HG03159 (cell line): ENCODE data around the gene SET.
"Not testable (repeated sequence)": the region's sequence is repeated elsewhere in the genome, so short reads cannot be mapped to it uniquely, and the experiment has no call there.

ENCODE experiments used
- ATAC-seq: cut with Tn5 transposase; IDR thresholded peaks from one replicate; pipeline ENCODE4 v1.9.1; 2021; ENCODE audit warnings: mild to moderate bottlenecking, moderate library complexity; ENCODE audit not compliant: unreplicated experiment

The SET gene

GRCh38 chr9:128685636-128686489 is 3.2 kb upstream of the SET start:
- ATAC-seq = no peak

DNA sequence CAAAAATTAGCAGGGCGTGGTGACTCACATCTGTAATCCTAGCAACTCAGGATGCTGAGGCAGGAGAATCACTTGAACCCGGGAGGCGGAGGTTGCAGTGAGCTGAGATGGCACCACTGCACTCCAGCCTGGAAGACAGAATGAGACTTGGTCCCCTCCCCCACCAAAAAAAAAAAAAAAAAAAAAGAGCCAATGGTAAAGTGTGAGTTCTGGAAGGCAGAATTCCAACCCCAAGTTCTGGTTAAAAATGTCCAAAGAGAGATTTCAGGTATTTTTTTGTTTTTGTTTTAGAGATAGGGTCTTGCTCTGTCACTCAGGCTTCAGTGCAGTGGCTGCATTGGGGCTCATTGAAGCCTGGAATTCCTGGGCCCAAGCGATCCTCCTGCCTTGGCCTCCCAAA is 1.6 kb upstream of the SET start:
- ATAC-seq = no peak

DNA sequence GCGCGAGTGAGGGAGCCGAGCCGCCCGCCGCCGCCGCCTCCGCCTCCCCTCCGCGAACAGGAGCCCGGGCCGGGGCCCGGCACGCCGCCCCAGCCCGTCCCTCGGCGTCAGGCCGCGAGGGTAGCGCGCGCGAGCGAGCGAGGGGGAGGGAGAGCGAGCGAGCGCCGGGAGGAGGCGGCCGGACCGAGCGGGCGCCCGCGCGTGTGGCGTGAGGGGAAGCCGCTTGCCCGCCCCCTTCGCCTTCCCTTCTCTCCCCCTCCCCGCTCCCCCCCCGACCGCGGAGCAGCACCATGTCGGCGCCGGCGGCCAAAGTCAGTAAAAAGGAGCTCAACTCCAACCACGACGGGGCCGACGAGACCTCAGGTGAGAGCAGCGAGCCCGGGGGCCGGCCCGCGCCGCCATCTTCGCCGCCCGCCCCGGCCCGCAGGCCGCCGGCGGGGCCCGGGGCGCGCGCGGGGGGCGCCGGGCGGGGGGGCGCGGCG is 312 bp downstream of the SET start:
- peak; percentile 23 for ATAC-seq

DNA sequence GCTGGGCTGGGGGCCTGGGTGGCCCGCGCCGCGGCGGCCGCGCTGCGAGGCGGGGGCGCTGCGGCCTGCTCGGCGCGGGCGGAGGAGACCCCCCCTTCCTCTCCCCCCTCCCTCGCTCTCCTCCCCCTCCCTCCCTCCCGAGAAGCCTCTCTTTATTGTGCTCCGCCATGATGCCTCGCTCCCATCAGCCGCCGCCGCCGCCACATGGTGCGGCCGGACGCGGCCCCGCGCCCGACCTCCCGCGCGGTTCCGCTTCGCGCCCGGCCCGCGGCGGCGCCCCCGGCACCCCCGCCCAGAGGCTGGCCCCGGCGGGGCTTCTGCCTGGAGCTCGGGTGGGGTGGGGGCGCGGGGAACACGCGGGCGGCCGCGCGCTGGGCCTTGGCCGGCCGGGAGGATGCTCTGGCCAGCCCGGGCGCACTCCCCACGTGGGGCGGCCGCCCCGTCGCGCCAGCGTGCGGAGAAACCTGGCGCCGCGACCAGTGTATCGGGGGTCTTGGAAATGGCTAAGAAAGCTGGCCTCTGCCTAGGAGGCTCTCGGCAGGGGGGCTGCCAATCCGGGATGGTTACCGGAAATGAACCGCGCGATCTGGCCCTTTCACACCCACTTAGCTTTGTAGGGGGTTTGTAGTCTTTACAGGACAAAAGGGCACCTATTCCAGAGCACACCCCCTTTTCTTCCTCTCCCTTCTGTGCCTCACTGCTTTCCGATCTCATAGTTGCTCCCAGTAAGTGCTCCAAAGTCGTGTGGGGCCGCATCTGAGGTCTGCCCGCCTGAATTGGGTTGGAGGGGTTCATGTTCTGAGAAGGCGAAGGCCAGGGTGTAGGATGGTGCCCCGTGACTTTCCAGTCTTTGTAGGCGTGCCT is 1.0 kb downstream of the SET start:
- ATAC-seq = no peak

GRCh38 chr9:128690684-128691034 is 1.6 kb downstream of the SET start:
- ATAC-seq = no peak

DNA sequence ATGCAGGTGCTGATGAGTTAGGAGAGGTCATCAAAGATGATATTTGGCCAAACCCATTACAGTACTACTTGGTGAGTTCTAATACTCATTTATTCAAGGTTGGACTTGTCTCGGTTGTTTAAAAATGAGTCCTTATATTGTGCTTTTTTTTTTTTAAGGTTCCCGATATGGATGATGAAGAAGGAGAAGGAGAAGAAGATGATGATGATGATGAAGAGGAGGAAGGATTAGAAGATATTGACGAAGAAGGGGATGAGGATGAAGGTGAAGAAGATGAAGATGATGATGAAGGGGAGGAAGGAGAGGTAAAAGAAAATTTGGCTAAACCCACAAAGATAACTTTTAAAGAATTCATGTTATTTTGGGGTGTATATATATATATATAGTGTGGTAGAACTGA is 4.7 kb downstream of the SET start:
- ATAC-seq = not testable (repeated sequence)

DNA sequence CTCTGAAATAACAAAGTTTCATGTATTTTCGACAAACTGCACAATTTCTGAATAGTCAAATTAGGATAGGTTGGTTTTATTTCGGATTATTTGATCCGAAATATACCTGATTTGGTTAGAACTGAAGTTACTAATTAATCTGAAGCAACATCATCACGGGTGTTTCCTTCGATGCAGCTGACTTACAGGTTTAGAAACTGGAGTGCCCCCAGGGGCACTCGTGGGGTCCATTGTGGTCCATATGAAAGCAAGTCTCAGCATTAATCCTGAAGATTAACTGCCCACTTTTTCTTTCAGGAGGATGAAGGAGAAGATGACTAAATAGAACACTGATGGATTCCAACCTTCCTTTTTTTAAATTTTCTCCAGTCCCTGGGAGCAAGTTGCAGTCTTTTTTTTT is 5.3 kb downstream of the SET start:
- no peak for ATAC-seq

DNA sequence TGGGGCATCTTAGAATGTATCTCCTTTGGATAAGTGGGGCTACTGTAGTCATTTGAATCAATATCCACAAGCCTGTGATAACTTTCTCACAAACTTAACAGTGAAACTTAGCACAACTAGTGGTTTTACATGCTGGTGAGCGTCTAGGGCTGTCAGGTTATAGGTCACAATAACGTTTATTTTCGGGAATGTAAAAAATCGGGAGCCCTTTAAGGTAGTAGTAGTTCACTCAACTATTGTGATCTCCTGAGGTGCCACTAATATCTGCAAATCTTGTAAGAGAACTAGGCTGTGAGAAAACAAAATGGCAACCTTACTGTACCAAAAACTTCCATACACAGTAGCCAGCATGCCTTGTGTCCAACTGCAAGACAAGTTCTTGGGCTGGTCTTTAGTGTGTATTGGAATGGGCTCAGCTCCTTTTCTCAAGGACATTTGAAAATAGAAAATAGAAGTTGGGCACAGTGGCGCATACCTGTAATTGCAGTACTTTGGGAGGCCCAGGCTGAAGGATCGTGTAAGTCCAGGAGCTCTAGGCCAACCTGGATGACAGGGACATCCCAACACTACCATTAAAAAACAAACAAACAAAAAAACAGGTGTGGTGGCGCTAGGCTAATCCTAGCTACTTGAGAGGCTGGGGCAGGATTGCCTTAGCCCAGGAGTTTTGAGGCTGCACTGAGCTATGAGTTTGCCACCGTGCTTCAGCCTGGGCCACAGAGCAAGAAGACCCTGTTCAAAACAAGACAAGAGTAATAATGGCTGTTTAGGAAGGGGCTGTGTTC is 8.1 kb downstream of the SET start:
- ATAC-seq = no peak

DNA sequence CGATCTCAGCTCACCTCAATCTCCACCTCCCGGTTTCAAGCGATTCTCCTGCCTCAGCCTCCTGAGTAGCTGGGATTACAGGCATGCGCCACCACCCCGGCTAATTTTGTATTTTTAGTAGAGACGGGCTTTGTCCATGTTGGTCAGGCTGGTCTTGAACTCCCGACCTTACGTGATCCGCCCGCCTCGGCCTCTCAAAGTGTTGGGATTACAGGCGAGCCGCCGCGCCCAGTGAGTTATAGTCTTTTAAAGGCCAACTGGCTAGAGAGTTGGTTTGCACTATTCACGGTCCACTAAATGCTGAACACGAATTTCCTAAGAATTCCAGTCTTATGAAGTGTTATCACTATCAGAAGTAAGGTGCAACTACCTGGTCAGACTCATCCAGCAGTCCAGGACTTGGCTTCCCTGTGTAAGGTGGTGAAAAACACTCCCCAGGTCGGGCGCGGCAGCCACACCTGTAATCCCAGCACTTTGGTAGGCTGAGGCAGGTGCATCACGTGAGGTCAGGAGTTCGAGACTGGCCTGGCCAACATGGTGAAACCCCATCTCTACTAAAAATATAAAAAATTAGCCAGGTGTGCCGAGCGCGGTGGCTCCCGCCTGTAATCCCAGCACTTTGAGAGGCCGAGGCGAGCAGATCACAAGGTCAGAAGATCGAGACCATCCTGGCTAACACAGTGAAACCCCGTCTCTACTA is 10.2 kb downstream of the SET start:
- ATAC-seq = not testable (repeated sequence)

DNA sequence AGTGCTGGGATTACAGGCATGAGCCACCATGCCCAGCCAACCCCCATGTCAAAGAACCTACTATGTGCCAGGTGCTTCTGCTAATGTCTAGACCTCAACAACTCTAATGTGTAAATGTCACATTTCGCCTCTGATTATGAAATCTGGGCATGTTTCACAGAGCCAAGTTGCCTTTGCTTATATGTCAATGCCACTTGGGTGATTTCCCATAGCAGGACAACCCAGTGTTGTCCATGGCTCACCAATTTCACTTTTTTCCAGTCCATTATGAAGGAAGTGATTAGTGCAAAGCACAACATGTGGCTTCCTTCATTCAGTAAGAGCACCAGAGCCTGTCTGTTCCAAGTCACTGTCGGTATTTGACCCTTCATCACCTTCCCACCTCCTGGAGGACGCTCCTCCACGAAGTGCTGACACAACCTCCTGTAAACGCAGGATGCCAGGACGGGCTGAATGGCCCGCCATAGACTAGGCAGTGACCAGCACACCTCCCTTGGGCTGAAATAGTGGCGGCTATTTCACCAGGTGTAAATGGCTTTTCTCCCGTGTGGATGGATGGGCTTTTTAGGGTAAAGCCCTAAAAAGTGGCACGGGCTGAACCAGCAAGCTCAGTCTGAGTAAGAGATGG is 12.3 kb downstream of the SET start:
- no peak for ATAC-seq

GRCh38 chr9:128702445-128702948 is 13.5 kb downstream of the SET start, which contains the start of gene PKN3:
PKN3 (plus strand) TSS chr9:128702503; CDS start chr9:128702916, 413 bp downstream.
- ATAC-seq = peak; percentile 63

DNA sequence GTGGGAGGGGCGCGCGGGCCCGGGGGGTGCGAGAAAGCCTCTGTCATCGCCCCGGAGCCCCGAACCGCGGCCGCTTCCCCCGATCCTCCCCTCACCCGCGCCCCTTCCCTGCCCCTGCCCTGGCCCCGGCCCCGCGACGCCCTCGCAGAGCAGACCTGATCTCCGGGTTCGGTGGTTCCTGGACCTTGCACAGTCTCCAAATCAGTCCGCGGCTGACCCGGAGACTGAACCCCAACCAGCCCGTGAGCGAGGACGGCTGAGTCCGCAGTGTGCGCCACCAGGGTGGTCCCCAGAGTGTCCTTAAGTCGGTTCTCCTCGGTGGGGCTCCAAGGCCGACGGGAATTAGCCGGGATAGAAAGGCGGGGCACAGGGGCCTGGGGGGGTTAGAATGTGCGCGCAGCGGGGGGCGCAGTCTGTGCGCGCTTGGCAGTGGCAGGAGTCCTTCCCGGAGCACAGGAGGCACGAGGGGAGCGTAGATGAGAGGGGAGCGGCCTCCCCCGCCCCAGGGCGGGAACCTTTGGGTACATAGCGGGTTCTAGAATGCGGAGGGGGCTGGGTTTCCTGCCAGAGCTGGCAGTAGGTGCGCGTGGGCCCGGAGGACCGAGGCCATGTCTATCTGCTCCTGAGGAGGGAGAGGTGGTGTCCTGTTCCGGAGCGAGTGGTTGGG is 14.1 kb downstream of the SET start:
- no peak for ATAC-seq

DNA sequence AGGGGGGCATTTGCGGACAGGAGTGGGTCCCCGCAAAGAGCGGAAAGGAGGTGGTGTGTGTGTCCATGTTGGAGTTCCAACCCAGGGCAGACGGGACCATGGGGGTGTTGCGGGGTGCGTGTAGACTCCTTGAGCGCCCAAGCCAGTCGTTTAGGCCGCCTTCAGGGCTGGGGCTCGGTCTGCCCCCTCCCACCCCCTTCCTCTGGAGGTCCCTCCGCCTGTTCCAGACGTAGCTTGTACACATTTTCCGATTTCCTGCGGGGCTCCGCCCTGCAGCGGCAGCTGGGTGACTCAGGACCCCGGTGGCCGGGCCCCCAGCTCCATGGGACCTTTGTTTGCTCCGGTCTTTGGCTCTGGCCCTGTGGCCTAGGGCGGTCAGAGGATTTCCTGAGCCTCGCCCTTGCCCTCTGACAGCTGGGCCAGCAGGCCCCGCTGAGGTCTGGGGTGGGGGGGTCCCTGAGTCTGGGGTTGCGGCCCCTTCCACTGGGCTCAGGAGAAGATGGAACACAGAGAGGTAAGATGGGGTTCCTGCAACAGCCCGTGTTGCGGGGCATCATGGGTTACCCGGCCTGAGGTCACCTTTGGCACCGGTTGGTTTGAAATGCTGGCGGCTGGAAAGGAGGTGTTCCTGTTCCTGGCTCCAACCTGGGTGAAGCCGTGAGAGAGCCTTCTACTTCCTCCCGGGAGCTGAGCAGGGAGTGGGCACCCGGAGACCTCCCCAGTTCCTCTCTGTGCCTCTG is 14.8 kb downstream of the SET start:
- ATAC-seq = no peak

DNA sequence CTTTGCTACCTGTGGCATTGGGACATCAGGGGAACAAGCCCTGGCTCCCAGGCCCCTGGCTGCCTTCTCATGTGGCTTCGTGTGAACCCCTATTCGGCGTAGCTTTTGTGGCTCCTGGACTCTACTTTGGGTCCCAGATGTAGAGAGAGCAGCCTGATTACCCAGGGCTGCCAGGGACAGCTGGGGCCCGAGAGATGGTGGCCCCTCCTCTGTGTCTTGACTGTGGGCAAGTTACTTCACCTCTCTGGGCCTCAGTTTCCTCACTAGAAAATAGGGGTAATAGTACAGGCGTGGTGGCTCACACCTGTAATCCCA is 15.3 kb downstream of the SET start:
- no peak for ATAC-seq

- no peak for ATAC-seq
These were observed 16.3 kb downstream of the SET start for GRCh38 chr9:128705051-128705965.

DNA sequence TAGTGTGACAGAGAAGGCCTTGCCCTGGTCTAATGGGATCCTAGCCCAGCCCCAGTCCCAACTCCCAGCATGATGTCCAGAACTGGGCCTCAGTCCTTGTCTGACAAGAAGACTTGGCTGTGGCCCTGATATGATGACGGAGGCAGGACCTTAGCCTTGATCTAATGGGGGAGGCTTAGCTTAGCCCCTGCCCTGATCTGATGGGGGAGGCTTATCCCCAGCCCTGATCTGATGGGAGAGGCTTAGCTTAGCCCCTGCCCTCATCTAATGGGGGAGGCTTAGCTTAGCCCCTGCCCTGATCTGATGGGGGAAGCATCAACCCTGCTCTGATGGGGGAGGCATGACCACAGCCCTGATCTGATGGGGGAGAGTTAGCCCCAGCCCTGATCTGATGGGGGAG is 17.0 kb downstream of the SET start:
- no peak for ATAC-seq

GRCh38 chr9:128706671-128707381 is 17.8 kb downstream of the SET start:
- no peak for ATAC-seq
